Endothelial cell of umbilical vein (primary cell): ENCODE data around the gene CCDC54. TPM values are rescaled to one million over a fixed set of nuclear protein-coding genes. Genes with fewer than 3 reads are reported as not detected.

Source experiments
- BruUV-seq: library from RNA; stranded (reverse); fragments of 400-500 nt; replicated peaks from 2 replicates; lab custom pipeline; 2021; lab: Mats Ljungman, UMichigan
- CTCF ChIA-PET: fragments of 300-600, 350-600 bp; sonication (Branson Sonifier 250); formaldehyde crosslinking; loops from one replicate; lab custom pipeline; 2021; ENCODE audit warnings: antibody characterized with exemption, inconsistent platforms; lab: Charles Lee
- POLR2A ChIA-PET: fragments of 300-600, 350-600 bp; sonication (Branson Sonifier 250); formaldehyde crosslinking; loops from one replicate; lab custom pipeline; 2021; ENCODE audit warnings: antibody characterized with exemption, inconsistent platforms; lab: Charles Lee
- DNase-seq: peaks from one replicate; pipeline ENCODE4 v3.0.0-alpha.2; 2011; ENCODE audit warnings: low read depth, low spot score
- FAIRE-seq: peaks from 2 replicates; lab custom pipeline; 2011; peaks lifted over from hg19 to GRCh38; lab: Jason Lieb, UNC
- H2AFZ ChIP-seq: 2 replicates; pipeline ENCODE4 v1.6.0; 2012; ENCODE audit warnings: low read depth, low read length, control low read depth, inconsistent platforms
- H3K27ac ChIP-seq: 2 replicates; pipeline ENCODE4 v1.5.1; 2011; ENCODE audit warnings: low read depth, mild to moderate bottlenecking, control low read depth, low read length, moderate library complexity; ENCODE audit not compliant: insufficient read depth
- H3K27me3 ChIP-seq, 2 experiments: 2 replicates each; pipeline versions ENCODE4 v1.6.0 to v1.6.1; 2011; ENCODE audit warnings: low read length in 2 of 2, mixed read lengths in 1 of 2; ENCODE audit not compliant: control insufficient read depth in 2 of 2, insufficient read depth in 2 of 2
- H3K36me3 ChIP-seq, 2 experiments: 2 replicates in 1 of 2; 3 replicates in 1 of 2; pipeline ENCODE4 v1.5.1; 2011; ENCODE audit warnings: low read length in 2 of 2, mild to moderate bottlenecking in 1 of 2, moderate library complexity in 1 of 2; ENCODE audit not compliant: control insufficient read depth in 2 of 2, insufficient read depth in 2 of 2; ENCODE audit errors: extremely low read depth in 1 of 2
- H3K4me1 ChIP-seq: 3 replicates; pipeline ENCODE4 v1.5.1; 2011; ENCODE audit warnings: mild to moderate bottlenecking, low read length; ENCODE audit not compliant: control insufficient read depth, insufficient read depth; ENCODE audit errors: extremely low read depth
- H3K4me2 ChIP-seq: 2 replicates; pipeline ENCODE4 v1.6.1; 2011; ENCODE audit warnings: low read length, control low read depth, mixed read lengths; ENCODE audit not compliant: insufficient read depth
- H3K4me3 ChIP-seq, 3 experiments: fragments of 200-600 bp in 1 of 3; sonication (generic), shearing (Covaris generic) in 1 of 3; replicated peaks in 1 of 3; 2 replicates each; pipeline ENCODE4 v1.5.1; 2011 to 2016; ENCODE audit warnings: control low read depth in 3 of 3, low read length in 3 of 3, mild to moderate bottlenecking in 2 of 3, inconsistent platforms in 1 of 3, low read depth in 1 of 3, moderate library complexity in 1 of 3; ENCODE audit not compliant: insufficient read depth in 1 of 3
- H3K79me2 ChIP-seq: 2 replicates; pipeline ENCODE4 v1.6.0; 2012; ENCODE audit warnings: low read length, inconsistent platforms; ENCODE audit not compliant: control insufficient read depth, insufficient read depth
- H3K9ac ChIP-seq: replicated peaks from 2 replicates; pipeline ENCODE3; 2011; ENCODE audit warnings: low read length, control low read depth; ENCODE audit not compliant: insufficient read depth; ENCODE audit errors: extremely low read depth
- H3K9me1 ChIP-seq: replicated peaks from 3 replicates; pipeline ENCODE4 v1.6.0; 2011; ENCODE audit warnings: mild to moderate bottlenecking, low read length; ENCODE audit not compliant: control insufficient read depth, insufficient read depth; ENCODE audit errors: extremely low read depth
- H3K9me3 ChIP-seq: replicated peaks from 2 replicates; pipeline ENCODE4 v1.5.1; 2012; ENCODE audit warnings: low read length, inconsistent platforms; ENCODE audit not compliant: control insufficient read depth, insufficient read depth
- H4K20me1 ChIP-seq: replicated peaks from 2 replicates; pipeline ENCODE3; 2011; ENCODE audit warnings: mild to moderate bottlenecking, low read length; ENCODE audit not compliant: control insufficient read depth, insufficient read depth; ENCODE audit errors: extremely low read depth
- CTCF ChIP-seq, 2 donors: IDR thresholded peaks; 1 replicate in 1 of 2; 2 replicates in 1 of 2; pipeline ENCODE4 v1.5.1; 2011; ENCODE audit warnings: low read length in 2 of 2, mild to moderate bottlenecking in 2 of 2, moderate library complexity in 2 of 2, control low read depth in 1 of 2, inconsistent platforms in 1 of 2, low read depth in 1 of 2; ENCODE audit not compliant: insufficient read depth in 1 of 2; ENCODE audit errors: extremely low read depth in 1 of 2
- FOS ChIP-seq: IDR thresholded peaks from 2 replicates; pipeline ENCODE4 v1.6.1; 2011; ENCODE audit warnings: mild to moderate bottlenecking, low read length, moderate library complexity, borderline replicate concordance; ENCODE audit not compliant: insufficient read depth
- GATA2 ChIP-seq: IDR thresholded peaks from 2 replicates; pipeline ENCODE4 v1.7.0; 2011; ENCODE audit warnings: low read depth, mild to moderate bottlenecking, moderate library complexity, mixed read lengths, low read length; ENCODE audit not compliant: insufficient read length, insufficient read depth
- JUN ChIP-seq: IDR thresholded peaks from 2 replicates; pipeline ENCODE4 v1.6.1; 2011; ENCODE audit warnings: borderline replicate concordance, low read depth; ENCODE audit not compliant: insufficient read length, insufficient read depth
- MAX ChIP-seq: IDR thresholded peaks from 2 replicates; pipeline ENCODE4 v1.6.1; 2011; ENCODE audit not compliant: insufficient read depth, insufficient read length
- MYC ChIP-seq: IDR thresholded peaks from one replicate; pipeline ENCODE4 v1.6.1; 2011; ENCODE audit warnings: mild to moderate bottlenecking, low read depth, low read length
- POLR2A ChIP-seq: IDR thresholded peaks from 2 replicates; pipeline ENCODE4 v1.6.1; 2012; ENCODE audit warnings: low read depth, mild to moderate bottlenecking, control low read depth, low read length
- dilution Hi-C: fragments of 300-500 bp; cut with MboI; formaldehyde crosslinking; loops from one replicate; pipeline ENCODE4 v1.15.0; 2019; ENCODE audit warnings: low sequenced_read_pairs; ENCODE audit not compliant: extremely low pct_ligation_motif_present
- intact Hi-C: fragments of 100-400 bp; cut with micrococcal nuclease; formaldehyde crosslinking; loops from one replicate; pipeline ENCODE4 v1.10.0; 2022
- polyA plus RNA-seq, 4 experiments: library from polyadenylated mRNA; depleted of rRNA in 3 of 4; stranded (reverse) in 3 of 4; unstranded in 1 of 4; fragments of >200 nt; gene quantifications; 2 replicates each; pipeline versions ENCODE4 v1.2.1 to v1.2.3, GENCODE V29; 2011 to 2012; ENCODE audit warnings: missing spikeins in 1 of 4
- total RNA-seq: library from RNA; stranded (reverse); gene quantifications from 2 replicates; pipeline ENCODE4 v1.2.3, GENCODE V29; 2021

CCDC54 gene
- total and polyA plus RNA-seq, 2 donors (not counting 3 experiments of a cell fraction or from before 2014, with no cell fraction given), result not detected

- Histone ChIP-seq H3K4me1 (peaks cover 2% of the 10 kb centered on the region), H2AFZ (no peak overlapping the region), H3K27ac (no peak overlapping the region), H3K9me3 (no peaks in the 10 kb centered on the region), H3K79me2 (no peaks in the 10 kb centered on the region), H3K4me2 (no peak overlapping the region), H4K20me1 (no peaks in the 10 kb centered on the region), H3K9me1 (no peaks in the 10 kb centered on the region), H3K36me3 (no peaks in the 10 kb centered on the region), H3K4me3 (no peak overlapping the region), H3K27me3 (peaks cover 2 to 16% of the 10 kb centered on the region in 2 experiments), H3K9ac (no peak overlapping the region)
- CTCF ChIA-PET, result interaction anchor here (1.5 kb wide), 1 partner anchor 36 kb away, joined by 5 read pairs; no protein-coding TSS in a partner anchor
- no TSS peak for BruUV-seq
- DNase-seq (no peak), FAIRE-seq (no peak)
- POLR2A ChIA-PET, result no interaction called here
- dilution Hi-C loops (no loop called here), intact Hi-C loops (no loop called here)
- no peak for TF ChIP-seq MAX
- TF ChIP-seq JUN, result no peak
- no peak for TF ChIP-seq GATA2
- TF ChIP-seq CTCF (IDR thresholded peaks at IDR 0.05; ENCODE audit: extremely low read depth in 1 of 2, insufficient read depth in 1 of 2, low read depth in 1 of 2, low read length in 2 of 2), result no peak
- TF ChIP-seq MYC, result no peak
- no peak for TF ChIP-seq POLR2A
- TF ChIP-seq FOS, result no peak
These were observed 7.7 kb downstream of the CCDC54 start for GRCh38 chr3:107384907-107385306.
